HG02759 (cell line): ENCODE measurements around the gene PCGF3.

Source experiments
- ATAC-seq: cut with Tn5 transposase; IDR thresholded peaks from one replicate; pipeline ENCODE4 v1.9.1; 2021; ENCODE audit warnings: mild to moderate bottlenecking, moderate library complexity; ENCODE audit not compliant: unreplicated experiment

The PCGF3 gene

GRCh38 chr4:705278-706082, at the start of gene PCGF3:
Gene PCGF3, plus strand, starts transcription at chr4:705832. Its CDS starts 27,849 bp downstream, at chr4:733681.
- ATAC-seq = peak; percentile 96

GRCh38 chr4:656436-657337, 48.9 kb upstream of the PCGF3 start:
- ATAC-seq = no peak

DNA sequence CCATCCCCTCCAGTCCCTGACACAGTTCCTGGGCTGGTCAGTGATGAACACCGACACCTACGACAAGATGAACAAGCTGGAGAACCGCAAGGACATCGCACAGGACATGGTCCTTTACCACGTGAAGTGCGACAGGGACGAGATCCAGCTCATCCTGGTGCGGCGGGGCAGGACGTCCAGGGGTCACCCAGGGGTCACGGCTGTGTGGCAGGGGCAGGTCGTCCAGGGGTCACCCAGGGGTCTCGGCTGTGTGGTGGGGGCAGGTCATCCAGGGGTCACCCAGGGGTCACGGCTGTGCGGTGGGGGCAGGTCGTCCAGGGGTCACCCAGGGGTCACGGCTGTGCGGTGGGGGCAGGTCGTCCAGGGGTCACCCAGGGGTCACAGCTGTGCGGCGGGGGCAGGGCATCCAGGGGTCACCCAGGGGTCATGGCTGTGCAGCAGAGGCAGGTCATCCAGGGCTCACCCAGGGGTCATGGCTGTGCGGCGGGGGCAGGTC, 48.2 kb upstream of the PCGF3 start:
- no peak for ATAC-seq

DNA sequence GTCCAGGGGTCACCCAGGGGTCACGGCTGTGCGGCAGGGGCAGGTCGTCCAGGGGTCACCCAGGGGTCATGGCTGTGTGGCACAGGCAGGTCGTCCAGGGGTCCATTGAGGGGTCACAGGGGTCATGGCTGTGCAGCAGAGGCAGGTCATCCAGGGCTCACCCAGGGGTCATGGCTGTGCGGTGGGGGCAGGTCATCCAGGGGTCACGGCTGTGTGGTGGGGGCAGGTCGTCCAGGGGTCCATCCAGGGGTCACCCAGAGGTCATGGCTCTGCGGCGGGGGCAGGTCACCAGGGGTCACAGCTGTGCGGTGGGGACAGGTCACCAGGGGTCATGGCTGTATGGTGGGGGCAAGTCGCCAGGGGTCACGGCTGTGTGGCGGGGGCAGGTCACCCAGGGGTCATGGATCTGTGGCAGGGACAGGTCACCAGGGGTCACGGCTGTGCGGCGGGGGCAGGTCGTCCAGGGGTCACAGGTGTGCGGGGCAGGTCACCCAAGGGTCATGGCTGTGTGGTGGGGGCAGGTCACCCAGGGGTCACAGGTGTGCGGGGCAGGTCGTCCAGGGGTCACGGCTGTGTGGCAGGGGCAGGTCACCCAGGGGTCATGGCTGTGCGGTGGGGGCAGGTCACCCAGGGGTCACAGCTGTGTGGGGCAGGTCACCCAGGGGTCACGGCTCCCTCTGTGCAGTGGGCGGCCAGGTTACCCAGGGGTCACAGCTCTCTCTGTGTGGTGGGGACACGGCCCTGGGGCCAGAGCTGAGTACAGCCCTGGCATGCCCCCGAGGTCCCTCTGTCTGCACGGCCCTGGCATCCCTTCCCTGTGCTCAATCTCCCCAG, 47.6 kb upstream of the PCGF3 start:
- no peak for ATAC-seq

- no peak for ATAC-seq
Observed at GRCh38 chr4:658681-659667, 46.7 kb upstream of the PCGF3 start.

DNA sequence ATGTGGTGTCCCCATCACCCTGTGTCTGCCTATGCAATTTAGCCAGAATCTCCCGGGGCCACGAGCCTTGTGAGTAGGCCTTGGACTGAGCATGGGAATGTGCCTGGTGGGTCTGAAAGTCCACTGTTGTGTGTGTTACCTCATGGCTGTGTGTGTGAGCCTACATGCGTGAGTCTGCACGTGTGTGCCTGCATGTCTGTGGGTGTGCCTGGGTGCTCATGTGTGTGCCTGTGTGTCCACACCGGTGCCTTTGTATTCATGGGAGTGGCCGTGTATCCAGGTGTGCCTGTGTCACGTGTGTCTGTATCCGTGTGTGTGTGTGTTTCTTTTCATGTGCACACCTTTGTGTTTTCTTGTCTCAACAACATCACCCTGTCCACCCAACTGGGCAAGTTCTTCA, 45.8 kb upstream of the PCGF3 start:
- no peak for ATAC-seq

DNA sequence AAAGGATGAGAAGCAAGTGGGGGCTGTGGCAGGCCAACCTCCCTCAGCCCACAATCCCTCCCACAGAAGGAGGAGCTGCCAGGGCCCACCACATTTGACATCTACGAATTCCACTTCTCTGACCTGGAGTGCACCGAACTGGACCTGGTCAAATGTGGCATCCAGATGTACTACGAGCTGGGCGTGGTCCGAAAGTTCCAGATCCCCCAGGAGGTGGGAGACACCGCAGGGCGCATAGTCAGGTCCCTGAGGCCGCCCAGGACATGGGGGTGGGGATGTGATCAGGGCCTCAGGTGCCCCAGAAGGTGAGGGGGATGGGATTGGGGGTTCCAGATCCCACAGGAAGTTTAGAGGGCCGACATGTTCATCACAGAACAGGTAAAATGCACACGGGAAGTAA, 45.2 kb upstream of the PCGF3 start:
- ATAC-seq = no peak

- no peak for ATAC-seq
Observed at GRCh38 chr4:661231-661630, 44.4 kb upstream of the PCGF3 start.

DNA sequence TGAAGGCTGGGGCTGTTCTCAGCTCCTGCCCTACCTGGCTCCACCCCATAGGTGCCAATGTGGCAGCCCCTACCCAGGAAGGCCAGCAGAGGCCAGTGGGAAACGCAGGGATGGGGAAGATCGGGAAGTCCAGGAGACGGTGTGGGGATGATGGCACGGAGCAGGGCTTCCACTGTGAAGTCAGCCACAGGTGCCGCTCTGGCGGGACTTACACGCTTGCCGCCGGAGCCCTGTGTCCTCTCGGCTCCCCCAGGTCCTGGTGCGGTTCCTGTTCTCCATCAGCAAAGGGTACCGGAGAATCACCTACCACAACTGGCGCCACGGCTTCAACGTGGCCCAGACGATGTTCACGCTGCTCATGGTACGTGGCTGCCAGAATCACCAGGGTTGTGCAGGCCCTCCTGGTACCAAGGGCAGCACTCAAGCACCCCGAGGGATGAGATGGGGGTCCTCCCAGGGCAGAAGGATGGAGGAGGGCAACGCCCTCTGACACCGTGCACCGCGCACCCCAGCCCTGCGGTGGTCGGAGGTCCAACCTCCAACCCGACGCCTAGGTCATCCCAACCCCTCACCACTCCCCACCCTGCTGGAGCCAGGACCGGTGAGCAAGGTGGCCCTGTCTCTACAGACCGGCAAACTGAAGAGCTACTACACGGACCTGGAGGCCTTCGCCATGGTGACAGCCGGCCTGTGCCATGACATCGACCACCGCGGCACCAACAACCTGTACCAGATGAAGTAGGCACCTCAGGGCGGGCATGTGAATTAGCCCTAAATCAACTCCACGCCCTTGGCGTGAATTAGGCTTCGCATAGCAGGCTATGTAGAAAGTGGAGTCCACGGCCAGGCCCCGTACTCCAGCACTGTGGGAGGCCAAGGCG, 43.5 kb upstream of the PCGF3 start:
- no peak for ATAC-seq

DNA sequence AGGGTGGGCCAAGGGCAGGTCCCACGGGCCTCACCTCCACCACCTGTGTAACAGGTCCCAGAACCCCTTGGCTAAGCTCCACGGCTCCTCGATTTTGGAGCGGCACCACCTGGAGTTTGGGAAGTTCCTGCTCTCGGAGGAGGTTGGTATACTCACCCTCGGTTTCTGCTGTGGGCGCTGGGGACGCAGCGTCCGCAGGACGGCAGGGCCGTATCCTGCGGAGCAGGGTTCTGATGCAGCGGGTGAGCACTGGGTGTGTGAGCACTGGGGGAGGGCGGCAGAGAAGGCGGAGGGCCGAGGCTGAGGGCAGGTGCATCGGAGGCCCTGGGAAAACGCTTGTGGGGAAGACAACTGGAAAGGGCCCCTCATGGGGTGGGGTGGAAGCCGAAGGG, 42.6 kb upstream of the PCGF3 start:
- no peak for ATAC-seq

- peak; percentile 83 for ATAC-seq
Observed at GRCh38 chr4:663438-664428, 41.9 kb upstream of the PCGF3 start.

GRCh38 chr4:664713-665231, 40.9 kb upstream of the PCGF3 start:
- no peak for ATAC-seq

- no peak for ATAC-seq
Observed at GRCh38 chr4:665381-665750, 40.3 kb upstream of the PCGF3 start.

GRCh38 chr4:665751-666435, 39.7 kb upstream of the PCGF3 start:
- no peak for ATAC-seq

GRCh38 chr4:666436-666810, 39.2 kb upstream of the PCGF3 start:
- ATAC-seq = no peak

GRCh38 chr4:666822-667544, 38.6 kb upstream of the PCGF3 start:
- no peak for ATAC-seq
